Gastroesophageal sphincter (tissue), 4 donors: ENCODE data around the gene ETV2. TPM values are rescaled to one million over a fixed set of nuclear protein-coding genes. Genes with fewer than 3 reads are reported as not detected.

Experiments used
- ATAC-seq: fragments of 150-250 bp; one replicate; pipeline ENCODE4 v1.9.1; 2016; ENCODE audit warnings: mild to moderate bottlenecking, moderate library complexity
- H3K27ac ChIP-seq, 4 donors: fragments of 200-600 bp; sonication (generic) in 3 of 4; 1 replicate in 3 of 4; 2 replicates in 1 of 4; pipeline ENCODE4 v1.5.1; 2016 to 2019
- H3K27me3 ChIP-seq: fragments of 200-600 bp; sonication (generic); one replicate; pipeline ENCODE4 v1.5.1; 2019
- H3K36me3 ChIP-seq, 2 donors: fragments of 200-600 bp; sonication (generic); one replicate each; pipeline ENCODE4 v1.5.1; 2019; ENCODE audit warnings: control low read depth in 1 of 2
- H3K4me1 ChIP-seq, 3 donors: fragments of 200-600 bp; sonication (generic); 1 replicate in 2 of 3; 2 replicates in 1 of 3; pipeline ENCODE4 v1.5.1; 2016 to 2019; ENCODE audit warnings: control low read depth in 2 of 3
- H3K4me3 ChIP-seq, 2 donors: fragments of 200-600 bp; sonication (generic); one replicate each; pipeline ENCODE4 v1.5.1; 2019; ENCODE audit warnings: mild to moderate bottlenecking in 1 of 2, moderate library complexity in 1 of 2
- H3K9me3 ChIP-seq, 3 donors: fragments of 200-600 bp; sonication (generic); one replicate each; pipeline ENCODE4 v1.5.1; 2017 to 2019; ENCODE audit warnings: control low read depth in 2 of 3
- CTCF ChIP-seq, 4 experiments: fragments of 200-600 bp in 2 of 4; fragments of 450-650 bp in 2 of 4; sonication (generic) in 1 of 4; IDR thresholded peaks; one replicate each; pipeline ENCODE4 v1.5.1; 2017 to 2019; ENCODE audit warnings: antibody characterized with exemption in 4 of 4, mild to moderate bottlenecking in 2 of 4, moderate library complexity in 2 of 4
- EP300 ChIP-seq: sonication (generic); formaldehyde crosslinking; IDR thresholded peaks from one replicate; pipeline ENCODE4 v1.6.1; 2017; ENCODE audit warnings: antibody characterized with exemption, mild to moderate bottlenecking
- POLR2A ChIP-seq, 2 donors: fragments of 450-650 bp; IDR thresholded peaks; one replicate each; pipeline ENCODE4 v1.6.1; 2017; ENCODE audit warnings: antibody characterized with exemption in 2 of 2, mild to moderate bottlenecking in 2 of 2, moderate library complexity in 1 of 2
- POLR2AphosphoS5 ChIP-seq: sonication (generic); formaldehyde crosslinking; IDR thresholded peaks from one replicate; pipeline ENCODE4 v1.6.1; 2017; ENCODE audit warnings: antibody characterized with exemption
- WGBS, 2 donors: methylation state at CpG; one replicate each; pipeline ENCODE4 v1.1.5; 2018; ENCODE audit warnings: low coverage in 1 of 2; 5-methylcytosine and 5-hydroxymethylcytosine counted together
- total RNA-seq, 4 donors: library from RNA; depleted of rRNA; stranded (reverse); fragments of >200 nt; gene quantifications; one replicate each; pipeline ENCODE4 v1.1.0, GENCODE V29; 2016

The ETV2 gene
- total RNA-seq, 4 donors from 2014 or later, result not detected

GRCh38 chr19:35628264-35628564, 13.3 kb upstream of the ETV2 start:
- no peaks in the 10 kb centered on the region for H3K9me3 ChIP-seq
- 4 to 7% methylated on average over 4 to 6 of the region's 9 CpGs for WGBS, 2 donors

DNA sequence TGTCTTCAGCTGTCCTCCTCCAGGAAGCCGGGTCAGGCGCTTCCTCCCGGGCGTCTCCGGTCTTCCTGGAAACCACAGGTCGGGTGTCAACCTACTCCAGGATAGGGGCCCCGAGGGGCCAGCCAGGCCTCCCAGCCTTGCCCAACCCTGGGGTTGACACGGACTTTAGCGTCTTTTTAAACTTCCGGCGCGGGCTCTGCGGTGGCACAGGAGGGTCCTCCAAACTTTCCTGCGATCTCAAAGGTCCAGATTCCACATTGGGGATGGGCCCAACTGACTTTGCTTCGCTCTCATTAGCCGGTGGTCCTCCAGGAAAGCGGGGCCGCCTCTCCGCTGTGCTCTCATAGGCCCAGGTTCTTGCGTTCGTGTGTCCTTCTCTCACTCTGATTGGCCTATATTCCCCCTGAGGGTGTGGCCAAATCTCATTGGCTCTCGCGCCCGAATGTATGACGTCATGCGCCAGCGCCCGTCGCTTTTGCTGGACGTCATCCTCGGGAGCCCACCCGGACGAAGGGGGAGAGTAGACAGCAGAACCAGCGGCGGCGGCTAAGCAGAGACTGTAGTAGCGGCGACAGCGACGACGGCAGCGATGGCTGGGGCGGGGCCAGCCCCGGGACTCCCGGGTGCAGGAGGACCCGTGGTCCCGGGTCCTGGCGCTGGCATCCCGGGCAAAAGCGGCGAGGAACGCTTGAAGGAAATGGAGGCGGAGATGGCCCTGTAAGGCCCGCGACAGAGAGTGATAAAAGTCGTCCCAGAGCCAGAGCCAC, 12.8 kb upstream of the ETV2 start, which contains the start of gene RBM42:
Gene RBM42 (plus strand): TSS at position 472 of the 767 bp plus-strand sequence. CDS start 118 bp downstream, at position 590.
- TF ChIP-seq POLR2AphosphoS5 (peak; percentile 85), CTCF (IDR thresholded peaks at IDR 0.05) (no peak), POLR2A (IDR thresholded peaks at IDR 0.05) (peak; percentile 80 to 83)
- H3K27me3 ChIP-seq, result no peaks in the 10 kb centered on the region
- H3K9me3 ChIP-seq, result no peaks in the 10 kb centered on the region
- ATAC-seq, result peak; percentile 100
- H3K36me3 ChIP-seq, result peaks cover 0 to 37% of the 10 kb centered on the region in 2 donors
- WGBS, 2 donors, result no CpG with 5 or more reads among the region's 56 CpGs
- H3K4me3 ChIP-seq, result peak within 1 kb of the TSS; percentile 97 to 99
- H3K27ac ChIP-seq, result peak within 1 kb of the TSS; percentile 91 to 95 (median 94)
- H3K4me1 ChIP-seq, result peaks cover 2 to 31% (median 6%) of the 10 kb centered on the region in 3 donors

More at GRCh38 chr19:35628264-35628564, 13.3 kb upstream of the ETV2 start:
- Histone ChIP-seq H3K27me3 (no peaks in the 10 kb centered on the region), H3K36me3 (peaks cover 0 to 32% of the 10 kb centered on the region in 2 donors), H3K4me3 (peak overlapping the region; percentile 97 to 99), H3K27ac (peak overlapping the region; percentile 91 to 95 (median 94)), H3K4me1 (peaks cover 2 to 31% (median 6%) of the 10 kb centered on the region in 3 donors)
- ATAC-seq, result no peak
- TF ChIP-seq CTCF (IDR thresholded peaks at IDR 0.05), result no peak
- TF ChIP-seq POLR2AphosphoS5, result no peak
- no peak for TF ChIP-seq POLR2A (IDR thresholded peaks at IDR 0.05)
- no peak for TF ChIP-seq EP300

GRCh38 chr19:35629332-35629633, 12.3 kb upstream of the ETV2 start:
- ATAC-seq, result no peak
- peaks cover 2 to 31% (median 6%) of the 10 kb centered on the region in 3 donors for H3K4me1 ChIP-seq
- 0% methylated on average over 1 to 2 of the region's 15 CpGs for WGBS, 2 donors
- H3K4me3 ChIP-seq, result peak overlapping the region; percentile 97 to 99
- TF ChIP-seq POLR2AphosphoS5 (no peak), POLR2A (IDR thresholded peaks at IDR 0.05) (no peak), CTCF (IDR thresholded peaks at IDR 0.05) (no peak), EP300 (no peak)
- H3K27ac ChIP-seq, result peak overlapping the region; percentile 87 to 95 (median 92)
- H3K36me3 ChIP-seq, result peaks cover 0 to 42% of the 10 kb centered on the region in 2 donors
- no peaks in the 10 kb centered on the region for H3K27me3 ChIP-seq
- no peaks in the 10 kb centered on the region for H3K9me3 ChIP-seq

DNA sequence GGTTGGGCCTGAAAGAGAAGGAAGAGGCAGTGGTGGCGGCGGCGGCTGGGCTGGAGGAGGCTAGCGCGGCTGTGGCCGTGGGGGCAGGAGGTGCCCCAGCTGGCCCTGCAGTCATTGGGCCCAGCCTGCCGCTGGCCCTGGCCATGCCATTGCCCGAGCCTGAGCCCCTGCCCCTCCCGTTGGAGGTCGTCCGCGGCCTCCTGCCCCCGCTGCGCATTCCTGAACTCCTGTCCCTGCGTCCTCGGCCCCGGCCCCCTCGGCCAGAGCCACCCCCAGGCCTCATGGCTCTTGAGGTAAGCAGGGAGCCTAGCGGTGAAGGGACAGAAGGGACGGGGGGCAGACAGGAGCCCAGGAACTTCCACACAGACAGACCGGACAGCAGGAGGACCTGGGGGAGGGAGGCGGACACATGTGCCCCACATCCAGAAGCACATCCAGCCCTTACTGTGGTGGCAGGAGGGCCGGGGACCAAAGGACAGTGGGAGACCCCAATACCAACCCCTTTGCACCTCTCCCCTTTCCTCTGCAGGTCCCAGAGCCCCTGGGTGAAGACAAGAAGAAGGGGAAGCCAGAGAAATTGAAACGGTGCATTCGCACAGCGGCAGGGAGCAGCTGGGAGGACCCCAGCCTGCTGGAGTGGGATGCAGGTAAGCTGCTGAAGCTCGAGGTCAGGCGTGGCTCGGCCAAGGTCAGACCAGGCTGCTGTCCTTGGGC, 7.7 kb upstream of the ETV2 start:
- Histone ChIP-seq H3K27ac (no peak overlapping the region), H3K9me3 (no peaks in the 10 kb centered on the region), H3K4me1 (peaks cover 2 to 22% (median 6%) of the 10 kb centered on the region in 3 donors), H3K4me3 (no peak overlapping the region), H3K27me3 (no peaks in the 10 kb centered on the region), H3K36me3 (peaks cover 0 to 85% of the 10 kb centered on the region in 2 donors)
- WGBS, 2 donors, result 80% methylated on average over 1 of the region's 29 CpGs
- ATAC-seq, result no peak
- TF ChIP-seq POLR2A (IDR thresholded peaks at IDR 0.05), result no peak
- no peak for TF ChIP-seq CTCF (IDR thresholded peaks at IDR 0.05)
- no peak for TF ChIP-seq EP300
- no peak for TF ChIP-seq POLR2AphosphoS5
